ENCODE results near the gene ZNRF3. TPM values are rescaled to one million over a fixed set of nuclear protein-coding genes. Genes with fewer than 3 reads are reported as not detected.

The ZNRF3 gene
- total RNA-seq, 2 donors from 2014 or later = 7.9 to 11.5 TPM

DNA sequence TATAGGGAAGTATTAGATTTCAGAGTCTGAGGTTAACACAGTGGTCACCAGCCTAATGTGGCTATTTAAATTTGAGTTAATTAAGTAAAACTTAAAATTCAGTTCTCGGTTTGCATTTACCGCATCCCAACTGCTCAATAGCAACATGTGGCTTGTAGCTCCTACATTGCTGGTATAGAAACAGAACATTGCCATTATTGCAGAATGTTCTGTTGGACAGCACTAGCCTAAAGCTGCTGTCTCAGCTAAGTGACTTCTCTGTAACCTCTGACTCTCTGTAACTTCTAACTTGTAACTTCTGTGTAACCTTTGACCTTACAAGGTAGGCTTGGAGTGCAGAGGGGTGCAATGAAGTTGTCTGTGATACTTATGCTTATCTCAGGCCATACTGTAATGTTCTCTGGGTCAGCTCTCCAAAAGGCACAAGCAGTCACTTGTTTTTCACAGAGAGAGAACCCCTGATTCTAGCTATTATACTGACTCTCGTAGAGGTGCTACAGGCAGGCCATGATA lies 78.7 kb downstream of the ZNRF3 start:
- Histone ChIP-seq H3K27ac (no peak overlapping the region), H3K4me1 (no peaks in the 10 kb centered on the region), H3K27me3 (no peaks in the 10 kb centered on the region), H3K36me3 (no peaks in the 10 kb centered on the region), H3K4me3 (no peak overlapping the region), H3K9me3 (no peaks in the 10 kb centered on the region)
- TF ChIP-seq, protein P1, sequence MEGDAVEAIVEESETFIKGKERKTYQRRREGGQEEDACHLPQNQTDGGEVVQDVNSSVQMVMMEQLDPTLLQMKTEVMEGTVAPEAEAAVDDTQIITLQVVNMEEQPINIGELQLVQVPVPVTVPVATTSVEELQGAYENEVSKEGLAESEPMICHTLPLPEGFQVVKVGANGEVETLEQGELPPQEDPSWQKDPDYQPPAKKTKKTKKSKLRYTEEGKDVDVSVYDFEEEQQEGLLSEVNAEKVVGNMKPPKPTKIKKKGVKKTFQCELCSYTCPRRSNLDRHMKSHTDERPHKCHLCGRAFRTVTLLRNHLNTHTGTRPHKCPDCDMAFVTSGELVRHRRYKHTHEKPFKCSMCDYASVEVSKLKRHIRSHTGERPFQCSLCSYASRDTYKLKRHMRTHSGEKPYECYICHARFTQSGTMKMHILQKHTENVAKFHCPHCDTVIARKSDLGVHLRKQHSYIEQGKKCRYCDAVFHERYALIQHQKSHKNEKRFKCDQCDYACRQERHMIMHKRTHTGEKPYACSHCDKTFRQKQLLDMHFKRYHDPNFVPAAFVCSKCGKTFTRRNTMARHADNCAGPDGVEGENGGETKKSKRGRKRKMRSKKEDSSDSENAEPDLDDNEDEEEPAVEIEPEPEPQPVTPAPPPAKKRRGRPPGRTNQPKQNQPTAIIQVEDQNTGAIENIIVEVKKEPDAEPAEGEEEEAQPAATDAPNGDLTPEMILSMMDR (IDR thresholded peaks at IDR 0.05) = no peak
- no peak for DNase-seq (ENCODE audit: low spot score)

DNA sequence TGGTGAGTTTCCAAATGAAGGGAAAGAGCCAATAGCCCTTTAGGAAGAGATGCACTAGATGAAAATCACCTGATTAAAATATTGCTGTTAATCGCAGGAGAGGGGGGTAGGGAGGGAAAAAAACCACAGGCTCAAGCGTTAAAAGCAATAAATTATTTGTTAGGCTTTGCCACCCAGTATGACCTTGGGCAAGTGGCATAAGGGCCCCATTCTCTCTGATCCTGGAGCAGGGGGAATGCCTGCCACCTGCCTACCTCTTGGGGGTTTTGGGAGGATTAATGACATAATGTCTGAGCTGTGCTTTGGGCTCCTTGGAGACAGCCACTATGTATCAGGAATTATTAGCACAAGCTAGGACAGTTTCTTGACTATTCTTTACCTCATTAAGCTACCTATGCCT lies 80.0 kb downstream of the ZNRF3 start:
- DNase-seq (ENCODE audit: low spot score) = no peak
- H3K4me1 ChIP-seq = no peaks in the 10 kb centered on the region

DNA sequence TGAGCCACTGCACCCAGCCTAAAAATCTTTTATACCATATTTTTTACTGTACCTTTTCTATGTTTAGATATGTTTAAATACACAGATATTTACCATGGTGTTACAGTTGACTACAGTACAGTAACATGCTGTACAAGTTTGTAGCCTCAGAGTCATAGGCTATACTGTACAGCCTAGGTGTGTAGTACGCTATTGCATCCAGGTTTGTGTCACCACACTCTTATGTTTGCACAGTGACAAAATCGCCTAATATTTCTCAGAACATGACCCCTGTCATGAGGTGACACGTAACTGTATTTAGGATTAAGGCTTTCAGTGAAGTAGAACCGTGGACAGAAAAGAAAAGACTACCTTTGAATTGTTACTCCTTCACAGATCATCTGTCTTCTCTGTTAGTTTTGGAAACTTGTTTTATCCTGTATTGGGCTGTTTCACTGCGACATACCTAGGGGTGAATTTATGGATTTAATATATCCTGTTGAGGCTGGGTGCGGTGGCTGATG lies 83.8 kb downstream of the ZNRF3 start:
- no peaks in the 10 kb centered on the region for H3K9me3 ChIP-seq
- no peaks in the 10 kb centered on the region for H3K27me3 ChIP-seq
- no peaks in the 10 kb centered on the region for H3K4me1 ChIP-seq
- H3K4me3 ChIP-seq = no peak overlapping the region
- DNase-seq (ENCODE audit: low spot score) = no peak
- H3K36me3 ChIP-seq = no peaks in the 10 kb centered on the region
- TF ChIP-seq, protein P1 (IDR thresholded peaks at IDR 0.05) = no peak
- no peak overlapping the region for H3K27ac ChIP-seq

More for the DNA sequence above, 80.0 kb downstream of the ZNRF3 start:
- Histone ChIP-seq H3K9me3 (no peaks in the 10 kb centered on the region), H3K36me3 (no peaks in the 10 kb centered on the region), H3K27me3 (no peaks in the 10 kb centered on the region), H3K4me3 (no peak overlapping the region), H3K27ac (no peak overlapping the region)
- TF ChIP-seq, protein P1 (IDR thresholded peaks at IDR 0.05) = no peak

DNA sequence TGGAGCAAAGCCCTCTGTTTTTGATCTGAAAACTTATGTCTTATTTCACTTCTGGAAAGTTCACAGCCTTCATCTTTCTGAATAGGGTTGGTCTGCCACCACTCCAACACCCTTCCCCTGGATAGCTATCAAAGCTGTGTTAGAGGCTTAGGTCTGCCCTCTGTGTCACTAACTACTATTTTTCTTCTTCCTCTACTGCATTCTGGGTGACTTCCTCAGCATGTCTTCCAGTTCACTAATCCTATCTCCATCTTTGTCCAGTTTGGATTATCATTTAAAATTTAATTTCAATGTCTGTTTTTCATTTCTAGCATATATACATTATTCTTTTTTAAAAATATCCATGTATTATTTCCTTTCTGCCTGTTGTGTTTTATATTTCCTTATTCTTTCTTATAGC lies 84.6 kb downstream of the ZNRF3 start:
- Histone ChIP-seq H3K4me1 (no peaks in the 10 kb centered on the region), H3K4me3 (no peak overlapping the region), H3K27me3 (no peaks in the 10 kb centered on the region), H3K9me3 (no peaks in the 10 kb centered on the region), H3K36me3 (no peaks in the 10 kb centered on the region), H3K27ac (no peak overlapping the region)
- DNase-seq (ENCODE audit: low spot score) = no peak
- TF ChIP-seq, protein P1 (IDR thresholded peaks at IDR 0.05) = no peak

DNA sequence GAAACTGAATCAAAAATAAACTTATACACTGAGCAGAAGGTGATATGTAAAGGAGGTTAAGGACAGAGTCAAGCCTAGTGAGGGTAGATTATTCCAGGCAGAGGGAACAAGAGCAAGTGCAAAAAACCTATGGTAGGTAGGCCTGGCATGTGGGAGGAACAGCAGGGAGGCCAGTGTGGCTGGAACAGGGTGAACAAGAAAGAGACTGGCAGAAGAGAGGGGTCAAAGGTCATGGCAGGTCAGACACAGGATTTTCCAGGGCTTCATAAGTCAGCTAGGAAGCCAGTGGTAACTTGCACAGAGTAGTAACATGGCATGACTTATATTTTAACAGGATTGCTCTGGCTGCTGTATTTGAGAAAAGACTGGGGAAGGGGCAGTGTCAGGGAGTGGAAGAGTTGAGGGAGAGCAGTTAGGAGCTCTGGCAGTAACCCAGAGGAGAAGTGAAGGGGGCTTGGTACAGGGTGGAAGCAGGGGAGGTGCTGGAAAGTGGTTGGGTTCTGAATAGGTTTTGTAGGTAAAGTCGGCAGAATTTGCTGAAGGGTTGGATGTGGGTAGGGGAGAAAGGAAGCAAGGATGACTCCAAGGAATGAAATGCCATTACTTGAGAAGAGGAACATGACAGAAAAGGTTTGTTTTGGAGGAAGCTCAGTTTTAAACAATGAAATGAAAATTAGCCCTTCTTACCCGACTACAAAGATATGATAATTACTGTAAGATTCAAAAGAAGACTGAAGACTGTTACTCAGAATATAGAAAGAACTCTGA lies 86.2 kb downstream of the ZNRF3 start:
- Histone ChIP-seq H3K27ac (no peak overlapping the region), H3K4me3 (no peak overlapping the region), H3K9me3 (no peaks in the 10 kb centered on the region), H3K27me3 (no peaks in the 10 kb centered on the region), H3K4me1 (no peaks in the 10 kb centered on the region), H3K36me3 (no peaks in the 10 kb centered on the region)
- no peak for DNase-seq (ENCODE audit: low spot score)
- TF ChIP-seq, protein P1 (IDR thresholded peaks at IDR 0.05) = no peak

Data from right atrium auricular region (tissue), 2 donors.